Measurements from ENCODE around the gene PLXNB1.

PLXNB1 gene

GRCh38 chr3:48435223-48435595 is 5.3 kb upstream of the PLXNB1 start:
- Histone ChIP-seq H3K9ac (ENCODE audit: low read length in 5 of 5) (no peak overlapping the region), H3K9me3 (ENCODE audit: control insufficient read depth in 5 of 5, low read length in 5 of 5) (no peaks in the 10 kb centered on the region), H3K27me3 (ENCODE audit: control insufficient read depth in 5 of 5, insufficient read depth in 4 of 5, low read length in 5 of 5) (no peaks in the 10 kb centered on the region), H3K27ac (ENCODE audit: low read depth, low read length) (peak overlapping the region; percentile 1), H3K4me1 (ENCODE audit: control insufficient read depth in 5 of 5, insufficient read depth in 5 of 5, low read length in 5 of 5) (peaks cover 9 to 34% (median 30%) of the 10 kb centered on the region in 5 donors), H3K4me3 (ENCODE audit: low read depth in 1 of 5, low read length in 5 of 5) (no peak overlapping the region), H3K36me3 (ENCODE audit: control insufficient read depth in 5 of 5, insufficient read depth in 5 of 5, low read length in 5 of 5) (peaks cover 0 to 27% (median 16%) of the 10 kb centered on the region in 5 donors)

GRCh38 chr3:48434591-48435222 is 4.8 kb upstream of the PLXNB1 start:
- H3K27ac ChIP-seq (ENCODE audit: low read depth, low read length) = no peak overlapping the region
- H3K9ac ChIP-seq (ENCODE audit: low read length in 5 of 5) = peak overlapping the region in 1 of 5 donors; percentile 56
- no peaks in the 10 kb centered on the region for H3K9me3 ChIP-seq (ENCODE audit: control insufficient read depth in 5 of 5, low read length in 5 of 5)
- peaks cover 0 to 27% (median 16%) of the 10 kb centered on the region in 5 donors for H3K36me3 ChIP-seq (ENCODE audit: control insufficient read depth in 5 of 5, insufficient read depth in 5 of 5, low read length in 5 of 5)
- H3K27me3 ChIP-seq (ENCODE audit: control insufficient read depth in 5 of 5, insufficient read depth in 4 of 5, low read length in 5 of 5) = no peaks in the 10 kb centered on the region
- H3K4me1 ChIP-seq (ENCODE audit: control insufficient read depth in 5 of 5, insufficient read depth in 5 of 5, low read length in 5 of 5) = peaks cover 9 to 38% (median 33%) of the 10 kb centered on the region in 5 donors
- no peak overlapping the region for H3K4me3 ChIP-seq (ENCODE audit: low read depth in 1 of 5, low read length in 5 of 5)

DNA sequence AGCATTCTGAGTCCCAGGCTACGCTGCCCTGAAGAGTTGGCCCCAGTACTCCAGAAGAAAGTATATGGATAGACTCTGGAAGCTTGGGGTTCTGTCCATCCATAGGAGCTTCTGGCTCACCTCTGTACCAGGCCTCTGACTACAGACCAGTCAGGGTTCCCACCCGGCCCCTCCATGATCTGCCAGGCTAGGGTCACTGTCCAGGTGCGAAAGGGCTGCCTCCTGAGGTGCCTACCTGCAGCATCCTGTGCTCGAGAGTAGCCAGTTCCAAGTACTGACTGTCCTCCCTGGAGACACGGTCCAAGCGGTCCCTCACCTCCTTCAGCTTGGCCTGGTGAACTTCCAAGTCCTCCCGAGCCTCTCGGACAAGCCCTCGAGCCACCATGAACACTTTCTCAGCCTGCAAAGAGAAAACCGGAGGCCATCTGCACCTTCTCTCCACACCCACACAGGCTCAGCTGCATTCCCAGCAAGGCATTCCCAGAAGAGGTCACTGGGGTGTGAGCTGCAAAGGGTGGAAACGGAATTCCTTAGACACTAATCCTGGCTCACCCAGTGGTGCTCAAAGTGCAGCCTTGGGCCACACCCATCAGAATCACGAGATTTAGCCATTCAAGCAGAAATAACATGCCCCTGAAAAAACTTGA is 3.7 kb upstream of the PLXNB1 start:
- Histone ChIP-seq H3K4me3 (ENCODE audit: low read depth in 1 of 5, low read length in 5 of 5) (peak overlapping the region in 1 of 5 donors; percentile 27), H3K4me1 (ENCODE audit: control insufficient read depth in 5 of 5, insufficient read depth in 5 of 5, low read length in 5 of 5) (peaks cover 9 to 32% (median 29%) of the 10 kb centered on the region in 5 donors)

DNA sequence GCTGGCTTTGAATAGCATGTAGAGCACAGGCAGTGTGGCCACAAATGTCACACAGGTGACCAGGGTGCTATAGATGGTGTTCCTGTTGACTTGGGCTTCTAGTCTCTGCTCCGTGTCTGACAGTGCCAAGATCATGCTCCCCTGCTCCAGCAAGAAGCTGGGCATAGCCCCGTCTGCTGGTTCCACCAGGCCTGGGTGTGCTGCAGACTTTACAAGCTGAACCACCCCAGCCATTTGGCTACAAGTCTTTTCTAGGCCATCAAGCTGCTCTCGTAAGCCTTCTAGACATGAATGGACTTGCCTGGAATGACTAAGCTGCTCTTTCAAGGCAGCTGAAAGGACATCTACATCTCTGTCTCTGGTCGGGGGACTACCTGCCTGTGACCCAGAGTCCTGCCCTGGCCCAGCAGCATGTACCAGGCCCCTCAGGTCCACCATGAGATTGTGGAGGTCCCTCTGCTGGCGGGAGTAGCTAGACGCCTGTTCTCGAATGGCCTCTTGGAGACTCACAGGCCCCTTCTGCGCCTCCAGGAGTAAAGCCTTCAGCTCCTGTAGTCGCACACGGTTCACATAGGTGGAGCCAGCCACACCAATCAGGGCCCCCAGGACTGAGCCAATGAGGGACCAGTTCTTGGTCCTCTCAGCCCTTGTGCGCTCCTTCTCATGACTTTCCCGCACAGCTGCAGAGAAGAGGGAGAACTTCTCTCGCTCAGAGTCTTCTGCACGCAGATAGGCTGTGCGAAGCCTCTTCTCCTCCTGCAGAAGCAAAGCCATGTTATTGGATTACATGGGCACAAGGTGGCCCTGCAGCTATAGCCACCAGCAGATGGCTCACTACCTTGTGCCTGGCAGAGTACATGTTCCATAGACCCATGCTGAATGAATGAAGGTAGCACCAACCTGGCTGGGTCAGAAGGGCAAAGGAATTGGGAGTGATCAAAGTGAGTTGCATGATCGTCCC is 2.8 kb upstream of the PLXNB1 start:
- Histone ChIP-seq H3K27ac (ENCODE audit: low read depth, low read length) (no peak overlapping the region), H3K9ac (ENCODE audit: low read length in 5 of 5) (no peak overlapping the region), H3K36me3 (ENCODE audit: control insufficient read depth in 5 of 5, insufficient read depth in 5 of 5, low read length in 5 of 5) (peaks cover 0 to 27% (median 16%) of the 10 kb centered on the region in 5 donors), H3K27me3 (ENCODE audit: control insufficient read depth in 5 of 5, insufficient read depth in 4 of 5, low read length in 5 of 5) (no peaks in the 10 kb centered on the region), H3K9me3 (ENCODE audit: control insufficient read depth in 5 of 5, low read length in 5 of 5) (no peaks in the 10 kb centered on the region), H3K4me1 (ENCODE audit: control insufficient read depth in 5 of 5, insufficient read depth in 5 of 5, low read length in 5 of 5) (peaks cover 9 to 41% (median 38%) of the 10 kb centered on the region in 5 donors), H3K4me3 (ENCODE audit: low read depth in 1 of 5, low read length in 5 of 5) (no peak overlapping the region)

More for the DNA sequence above, 3.7 kb upstream of the PLXNB1 start:
- H3K27ac ChIP-seq (ENCODE audit: low read depth, low read length) = no peak overlapping the region
- no peaks in the 10 kb centered on the region for H3K9me3 ChIP-seq (ENCODE audit: control insufficient read depth in 5 of 5, low read length in 5 of 5)
- H3K27me3 ChIP-seq (ENCODE audit: control insufficient read depth in 5 of 5, insufficient read depth in 4 of 5, low read length in 5 of 5) = no peaks in the 10 kb centered on the region
- H3K36me3 ChIP-seq (ENCODE audit: control insufficient read depth in 5 of 5, insufficient read depth in 5 of 5, low read length in 5 of 5) = peaks cover 0 to 27% (median 16%) of the 10 kb centered on the region in 5 donors
- H3K9ac ChIP-seq (ENCODE audit: low read length in 5 of 5) = peak overlapping the region in 2 of 5 donors; percentile 17 to 31

DNA sequence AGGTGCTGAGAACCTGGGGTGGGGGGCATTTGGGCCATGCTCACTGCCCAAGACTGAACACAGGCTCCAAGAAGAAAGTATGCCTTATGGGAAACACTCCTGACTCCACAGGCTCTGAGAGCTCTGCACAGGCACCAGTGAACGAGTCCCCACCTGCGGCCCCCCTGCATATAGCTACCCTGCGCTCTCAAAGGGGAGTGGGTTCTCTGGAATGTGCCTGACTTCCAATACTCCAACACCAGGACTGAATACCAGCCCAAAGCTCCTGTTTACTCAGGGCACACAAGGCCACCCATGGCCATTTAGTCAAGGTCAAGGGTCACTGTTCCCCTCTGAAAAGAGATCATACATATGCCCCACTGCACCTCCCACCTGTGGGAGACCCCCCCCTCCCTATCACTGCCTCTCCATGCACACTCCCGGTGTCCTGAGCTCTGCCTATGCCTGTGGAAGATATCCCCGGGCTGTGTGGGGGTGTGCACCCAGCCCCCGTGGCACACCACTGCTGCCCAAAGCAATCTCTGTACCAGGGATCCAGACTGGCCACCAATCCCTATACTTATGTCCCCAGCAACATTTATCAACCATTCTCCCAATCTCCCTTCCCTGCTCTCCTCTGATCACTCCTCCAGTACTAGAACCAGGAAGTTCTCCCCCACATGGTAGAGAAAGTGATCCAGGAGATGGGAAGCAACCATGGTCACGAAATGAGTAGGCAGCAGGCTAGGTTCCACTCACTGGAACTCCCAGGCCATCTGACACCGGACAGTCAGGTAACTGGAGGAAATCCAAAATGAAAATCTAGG is 1.5 kb upstream of the PLXNB1 start:
- peaks cover 14 to 54% (median 51%) of the 10 kb centered on the region in 5 donors for H3K4me1 ChIP-seq (ENCODE audit: control insufficient read depth in 5 of 5, insufficient read depth in 5 of 5, low read length in 5 of 5)
- H3K27me3 ChIP-seq (ENCODE audit: control insufficient read depth in 5 of 5, insufficient read depth in 4 of 5, low read length in 5 of 5) = no peaks in the 10 kb centered on the region
- no peak overlapping the region for H3K27ac ChIP-seq (ENCODE audit: low read depth, low read length)
- peaks cover 0 to 27% (median 16%) of the 10 kb centered on the region in 5 donors for H3K36me3 ChIP-seq (ENCODE audit: control insufficient read depth in 5 of 5, insufficient read depth in 5 of 5, low read length in 5 of 5)
- H3K9ac ChIP-seq (ENCODE audit: low read length in 5 of 5) = no peak overlapping the region
- H3K9me3 ChIP-seq (ENCODE audit: control insufficient read depth in 5 of 5, low read length in 5 of 5) = no peaks in the 10 kb centered on the region
- no peak overlapping the region for H3K4me3 ChIP-seq (ENCODE audit: low read depth in 1 of 5, low read length in 5 of 5)

- H3K27me3 ChIP-seq (ENCODE audit: control insufficient read depth in 5 of 5, insufficient read depth in 4 of 5, low read length in 5 of 5) = no peaks in the 10 kb centered on the region
- H3K9me3 ChIP-seq (ENCODE audit: control insufficient read depth in 5 of 5, low read length in 5 of 5) = no peaks in the 10 kb centered on the region
- H3K4me3 ChIP-seq (ENCODE audit: low read depth in 1 of 5, low read length in 5 of 5) = no peak overlapping the region
- no peak overlapping the region for H3K27ac ChIP-seq (ENCODE audit: low read depth, low read length)
- peaks cover 0 to 27% (median 16%) of the 10 kb centered on the region in 5 donors for H3K36me3 ChIP-seq (ENCODE audit: control insufficient read depth in 5 of 5, insufficient read depth in 5 of 5, low read length in 5 of 5)
- no peak overlapping the region for H3K9ac ChIP-seq (ENCODE audit: low read length in 5 of 5)
- peaks cover 13 to 56% (median 52%) of the 10 kb centered on the region in 5 donors for H3K4me1 ChIP-seq (ENCODE audit: control insufficient read depth in 5 of 5, insufficient read depth in 5 of 5, low read length in 5 of 5)
These were observed 819 bp upstream of the PLXNB1 start for GRCh38 chr3:48430708-48431101.

GRCh38 chr3:48429317-48429959 is 448 bp downstream of the PLXNB1 start:
- Histone ChIP-seq H3K9me3 (ENCODE audit: control insufficient read depth in 5 of 5, low read length in 5 of 5) (no peaks in the 10 kb centered on the region), H3K36me3 (ENCODE audit: control insufficient read depth in 5 of 5, insufficient read depth in 5 of 5, low read length in 5 of 5) (peaks cover 0 to 24% (median 16%) of the 10 kb centered on the region in 5 donors), H3K9ac (ENCODE audit: low read length in 5 of 5) (peak overlapping the region in 3 of 5 donors; percentile 68 to 72 (median 68)), H3K4me3 (ENCODE audit: low read depth in 1 of 5, low read length in 5 of 5) (peak overlapping the region in 4 of 5 donors; percentile 64 to 80 (median 69)), H3K27me3 (ENCODE audit: control insufficient read depth in 5 of 5, insufficient read depth in 4 of 5, low read length in 5 of 5) (no peaks in the 10 kb centered on the region), H3K27ac (ENCODE audit: low read depth, low read length) (peak overlapping the region; percentile 10), H3K4me1 (ENCODE audit: control insufficient read depth in 5 of 5, insufficient read depth in 5 of 5, low read length in 5 of 5) (peaks cover 12 to 65% (median 60%) of the 10 kb centered on the region in 5 donors)

DNA sequence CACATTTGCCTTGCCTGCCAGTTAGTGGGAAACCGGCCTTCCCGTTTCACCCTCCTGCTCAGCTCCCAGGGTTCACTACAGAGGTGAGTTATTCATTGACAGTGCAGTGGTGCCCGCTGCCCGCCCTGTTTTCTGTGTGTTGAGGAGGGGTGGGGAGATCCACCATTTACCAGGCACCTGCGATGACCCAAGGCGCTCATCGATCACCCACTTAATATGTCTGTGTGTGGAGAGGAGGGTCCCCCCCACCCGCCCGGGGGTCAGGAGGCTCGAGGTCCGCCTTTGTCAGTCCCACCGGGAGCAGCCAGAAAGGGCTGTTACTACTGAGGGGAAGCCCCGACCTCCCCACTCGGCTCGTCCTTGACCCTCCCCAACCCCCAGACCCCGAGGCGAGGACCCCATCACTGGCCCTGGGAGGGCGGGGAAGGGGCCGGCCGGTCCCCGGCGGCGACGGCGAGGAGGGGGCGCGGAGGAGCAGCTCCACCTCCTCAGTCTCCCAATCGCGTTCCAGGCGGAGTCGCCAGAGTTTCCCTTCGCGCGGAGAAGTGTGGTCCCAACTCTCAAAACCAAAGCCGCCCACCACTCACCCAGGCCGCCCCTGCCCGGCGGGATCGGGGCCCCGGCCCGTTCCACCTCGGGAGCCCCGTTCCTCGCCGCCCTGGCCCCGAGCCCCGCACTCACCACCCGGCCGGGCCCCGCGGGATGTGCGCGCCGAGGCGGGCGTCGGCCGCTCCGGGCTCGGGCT is 1.1 kb downstream of the PLXNB1 start:
- Histone ChIP-seq H3K27ac (ENCODE audit: low read depth, low read length) (peak overlapping the region; percentile 84), H3K36me3 (ENCODE audit: control insufficient read depth in 5 of 5, insufficient read depth in 5 of 5, low read length in 5 of 5) (peaks cover 0 to 28% (median 15%) of the 10 kb centered on the region in 5 donors), H3K4me3 (ENCODE audit: low read depth in 1 of 5, low read length in 5 of 5) (peak overlapping the region; percentile 64 to 80 (median 68)), H3K27me3 (ENCODE audit: control insufficient read depth in 5 of 5, insufficient read depth in 4 of 5, low read length in 5 of 5) (no peaks in the 10 kb centered on the region), H3K4me1 (ENCODE audit: control insufficient read depth in 5 of 5, insufficient read depth in 5 of 5, low read length in 5 of 5) (peaks cover 9 to 64% (median 55%) of the 10 kb centered on the region in 5 donors), H3K9me3 (ENCODE audit: control insufficient read depth in 5 of 5, low read length in 5 of 5) (no peaks in the 10 kb centered on the region), H3K9ac (ENCODE audit: low read length in 5 of 5) (peak overlapping the region in 4 of 5 donors; percentile 33 to 68 (median 48))

Measured in subcutaneous abdominal adipose tissue (tissue), 5 donors.